ENCODE data around the gene PVRIG.
"Not testable (repeated sequence)": the region's sequence is repeated elsewhere in the genome, so short reads cannot be mapped to it uniquely, and the experiment has no call there.

DNA sequence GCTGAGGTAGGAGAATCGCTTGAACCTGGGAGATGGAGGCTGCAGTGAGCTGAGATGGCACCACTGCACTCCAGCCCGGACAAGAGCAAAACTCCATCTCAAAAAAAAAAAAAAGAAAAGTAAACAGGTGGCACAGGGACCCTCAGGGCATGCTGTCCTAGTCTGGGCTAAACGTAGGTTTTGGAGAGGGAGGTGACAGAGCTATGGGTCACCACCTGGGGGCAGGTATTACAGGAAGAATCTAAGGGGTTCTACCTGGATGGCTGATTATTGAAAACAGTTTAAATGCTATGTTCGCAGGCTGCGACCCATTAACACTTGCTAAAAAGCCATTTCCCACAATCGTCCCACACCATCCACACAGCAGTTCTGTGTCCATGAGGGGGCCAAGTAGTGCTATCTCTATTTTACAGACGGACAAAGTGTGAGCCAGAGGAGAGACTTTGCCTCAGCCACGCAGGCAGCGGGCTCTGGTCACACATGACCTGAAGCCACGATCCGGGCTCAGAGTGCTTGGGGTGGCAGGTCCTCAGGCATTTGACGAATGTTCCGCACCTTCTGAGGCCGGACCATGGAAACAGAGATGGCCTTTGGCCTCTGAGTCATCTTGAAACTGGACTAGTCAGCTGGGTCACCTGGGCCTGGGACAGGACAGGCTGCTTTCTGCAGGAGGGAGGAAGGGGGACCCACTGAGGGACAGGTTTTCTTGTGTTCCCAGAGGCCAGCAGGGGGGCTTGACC, 49.7 kb downstream of the PVRIG start:
- TF ChIP-seq, protein P1, sequence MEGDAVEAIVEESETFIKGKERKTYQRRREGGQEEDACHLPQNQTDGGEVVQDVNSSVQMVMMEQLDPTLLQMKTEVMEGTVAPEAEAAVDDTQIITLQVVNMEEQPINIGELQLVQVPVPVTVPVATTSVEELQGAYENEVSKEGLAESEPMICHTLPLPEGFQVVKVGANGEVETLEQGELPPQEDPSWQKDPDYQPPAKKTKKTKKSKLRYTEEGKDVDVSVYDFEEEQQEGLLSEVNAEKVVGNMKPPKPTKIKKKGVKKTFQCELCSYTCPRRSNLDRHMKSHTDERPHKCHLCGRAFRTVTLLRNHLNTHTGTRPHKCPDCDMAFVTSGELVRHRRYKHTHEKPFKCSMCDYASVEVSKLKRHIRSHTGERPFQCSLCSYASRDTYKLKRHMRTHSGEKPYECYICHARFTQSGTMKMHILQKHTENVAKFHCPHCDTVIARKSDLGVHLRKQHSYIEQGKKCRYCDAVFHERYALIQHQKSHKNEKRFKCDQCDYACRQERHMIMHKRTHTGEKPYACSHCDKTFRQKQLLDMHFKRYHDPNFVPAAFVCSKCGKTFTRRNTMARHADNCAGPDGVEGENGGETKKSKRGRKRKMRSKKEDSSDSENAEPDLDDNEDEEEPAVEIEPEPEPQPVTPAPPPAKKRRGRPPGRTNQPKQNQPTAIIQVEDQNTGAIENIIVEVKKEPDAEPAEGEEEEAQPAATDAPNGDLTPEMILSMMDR (IDR thresholded peaks at IDR 0.05): not testable (repeated sequence)
- TF ChIP-seq EP300, POLR2A, POLR2AphosphoS5 (IDR thresholded peaks at IDR 0.05): not testable (repeated sequence)
